NCI-H1694 treated with DMSO at 0.1 percent for 48 hours (cell line): ENCODE data around the gene B3GNT5.

ENCODE experiments used
- DNase-seq: peaks from one replicate; lab custom pipeline; 2025; lab: John Stamatoyannopoulos, UW

Gene B3GNT5

DNA sequence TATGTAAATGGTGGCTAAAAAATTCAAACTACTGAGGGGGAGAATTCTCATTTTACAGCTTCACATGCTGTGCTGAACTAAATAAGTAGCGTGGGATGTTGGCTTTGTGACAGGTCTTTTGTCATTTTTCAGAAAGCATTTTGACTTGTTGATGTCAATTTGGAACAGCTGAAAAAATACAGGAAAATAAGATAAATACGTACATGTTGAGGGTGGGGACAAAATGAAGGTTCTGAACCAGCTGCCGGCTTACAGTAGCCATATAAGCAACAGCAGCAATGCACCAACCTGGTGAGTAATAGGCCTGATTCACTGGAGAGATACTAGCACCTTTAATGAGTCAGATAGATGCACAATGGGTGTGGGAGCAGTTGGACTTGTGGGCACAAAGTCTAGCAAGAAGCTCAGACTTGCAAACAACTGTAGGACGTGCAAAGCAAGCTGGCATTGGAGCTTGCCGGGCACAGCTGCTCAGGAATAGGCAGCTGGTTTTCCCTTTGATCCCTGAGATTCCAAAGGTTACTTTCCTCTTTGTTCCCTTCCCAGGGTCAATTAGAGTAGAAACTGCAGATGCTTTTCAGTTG is 12.9 kb downstream of the B3GNT5 start:
- no peak for DNase-seq

DNA sequence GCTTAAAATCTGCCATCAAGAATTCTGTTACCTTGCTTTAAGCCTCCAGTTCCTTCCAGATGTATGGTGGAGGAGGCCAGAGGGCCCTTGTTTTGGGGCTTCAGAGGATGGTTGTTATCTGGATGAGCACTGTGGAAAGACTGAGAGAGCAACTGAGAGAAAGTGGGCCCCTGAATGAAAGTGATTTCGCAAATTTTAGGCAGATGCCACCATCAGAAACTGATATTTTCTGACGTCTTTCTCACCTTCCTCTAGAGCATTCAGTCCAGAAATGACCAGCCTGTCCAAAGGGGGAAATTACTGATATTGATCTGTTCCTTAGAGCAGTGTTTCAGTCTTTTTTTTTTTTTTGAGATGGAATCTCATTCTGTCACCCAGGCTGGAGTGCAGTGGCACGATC is 13.4 kb downstream of the B3GNT5 start:
- DNase-seq: no peak

DNA sequence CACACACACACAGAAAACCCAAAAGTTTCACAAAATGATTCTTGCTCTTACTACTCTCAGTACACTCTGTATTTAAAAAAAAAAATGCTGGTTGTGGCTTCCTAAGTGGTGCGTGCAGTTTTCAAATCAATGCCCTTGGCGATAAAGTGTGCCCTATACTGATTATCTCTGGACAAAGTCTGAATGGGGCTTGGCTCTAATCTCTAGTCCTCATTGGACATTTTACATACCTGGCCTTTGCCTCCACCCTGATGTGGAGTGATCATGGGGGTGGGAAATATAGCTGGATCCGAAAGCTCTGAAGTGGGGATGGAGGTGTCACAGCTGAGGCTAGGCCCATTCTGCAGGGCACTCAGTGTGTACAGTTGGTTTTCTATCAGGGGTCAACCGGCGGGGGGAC is 14.1 kb downstream of the B3GNT5 start:
- DNase-seq: no peak

DNA sequence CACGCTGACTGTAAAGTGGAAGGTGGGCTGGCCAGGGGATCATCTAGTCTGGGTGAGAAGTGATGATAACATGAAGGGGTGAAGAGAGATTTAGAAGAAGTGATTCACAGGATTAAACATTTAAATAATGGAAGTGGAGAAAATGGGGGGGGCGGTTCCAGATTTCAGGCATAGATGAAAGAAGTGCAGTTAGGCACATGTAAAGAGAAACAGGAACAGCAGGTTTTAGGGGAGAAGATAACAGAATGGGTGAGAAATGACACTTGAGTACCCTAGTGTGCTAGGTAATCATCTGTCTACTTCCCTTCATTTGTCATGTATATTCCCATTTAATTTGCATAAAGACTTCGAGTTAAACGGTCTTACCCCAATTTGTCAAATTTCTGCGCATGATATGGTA is 15.3 kb downstream of the B3GNT5 start:
- no peak for DNase-seq

GRCh38 chr3:183269345-183269744 is 16.3 kb downstream of the B3GNT5 start:
- DNase-seq: no peak

DNA sequence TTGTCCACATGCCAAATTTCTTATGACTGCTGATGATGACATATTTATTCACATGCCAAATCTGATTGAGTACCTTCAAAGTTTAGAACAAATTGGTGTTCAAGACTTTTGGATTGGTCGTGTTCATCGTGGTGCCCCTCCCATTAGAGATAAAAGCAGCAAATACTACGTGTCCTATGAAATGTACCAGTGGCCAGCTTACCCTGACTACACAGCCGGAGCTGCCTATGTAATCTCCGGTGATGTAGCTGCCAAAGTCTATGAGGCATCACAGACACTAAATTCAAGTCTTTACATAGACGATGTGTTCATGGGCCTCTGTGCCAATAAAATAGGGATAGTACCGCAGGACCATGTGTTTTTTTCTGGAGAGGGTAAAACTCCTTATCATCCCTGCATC is 17.3 kb downstream of the B3GNT5 start:
- DNase-seq: no peak

DNA sequence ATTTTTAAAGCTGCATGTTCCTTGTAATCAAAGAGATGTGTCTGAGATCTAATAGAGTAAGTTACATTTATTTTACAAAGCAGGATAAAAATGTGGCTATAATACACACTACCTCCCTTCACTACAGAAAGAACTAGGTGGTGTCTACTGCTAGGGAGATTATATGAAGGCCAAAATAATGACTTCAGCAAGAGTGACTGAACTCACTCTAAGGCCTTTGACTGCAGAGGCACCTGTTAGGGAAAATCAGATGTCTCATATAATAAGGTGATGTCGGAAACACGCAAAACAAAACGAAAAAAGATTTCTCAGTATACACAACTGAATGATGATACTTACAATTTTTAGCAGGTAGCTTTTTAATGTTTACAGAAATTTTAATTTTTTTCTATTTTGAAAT is 19.1 kb downstream of the B3GNT5 start:
- DNase-seq: no peak

DNA sequence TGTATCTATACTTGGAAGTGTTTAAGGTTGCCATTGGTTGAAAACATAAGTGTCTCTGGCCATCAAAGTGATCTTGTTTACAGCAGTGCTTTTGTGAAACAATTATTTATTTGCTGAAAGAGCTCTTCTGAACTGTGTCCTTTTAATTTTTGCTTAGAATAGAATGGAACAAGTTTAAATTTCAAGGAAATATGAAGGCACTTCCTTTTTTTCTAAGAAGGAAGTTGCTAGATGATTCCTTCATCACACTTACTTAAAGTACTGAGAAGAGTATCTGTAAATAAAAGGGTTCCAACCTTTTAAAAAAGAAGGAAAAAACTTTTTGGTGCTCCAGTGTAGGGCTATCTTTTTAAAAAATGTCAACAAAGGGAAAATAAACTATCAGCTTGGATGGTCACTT is 19.7 kb downstream of the B3GNT5 start:
- no peak for DNase-seq

GRCh38 chr3:183274609-183275008 is 21.6 kb downstream of the B3GNT5 start:
- DNase-seq: no peak

DNA sequence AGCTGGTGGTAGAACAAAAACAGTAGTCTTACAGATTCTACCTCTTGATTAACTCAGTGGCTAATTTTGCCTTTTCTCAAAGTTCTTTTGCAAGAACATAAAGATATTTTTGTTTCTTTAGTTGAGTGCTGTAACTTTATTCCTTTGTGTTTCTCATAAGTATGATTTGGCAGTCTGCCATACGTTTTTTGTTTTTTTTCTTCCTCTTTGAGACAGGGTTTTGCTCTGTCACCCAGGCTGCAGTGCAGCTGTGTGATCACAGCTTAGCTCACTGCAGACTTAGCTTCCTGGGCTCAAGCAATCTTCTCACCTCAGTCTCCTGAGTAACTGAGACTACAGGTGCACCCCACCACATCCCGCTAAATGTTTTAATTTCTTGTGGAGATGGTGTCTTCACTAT is 22.4 kb downstream of the B3GNT5 start:
- DNase-seq: no peak

DNA sequence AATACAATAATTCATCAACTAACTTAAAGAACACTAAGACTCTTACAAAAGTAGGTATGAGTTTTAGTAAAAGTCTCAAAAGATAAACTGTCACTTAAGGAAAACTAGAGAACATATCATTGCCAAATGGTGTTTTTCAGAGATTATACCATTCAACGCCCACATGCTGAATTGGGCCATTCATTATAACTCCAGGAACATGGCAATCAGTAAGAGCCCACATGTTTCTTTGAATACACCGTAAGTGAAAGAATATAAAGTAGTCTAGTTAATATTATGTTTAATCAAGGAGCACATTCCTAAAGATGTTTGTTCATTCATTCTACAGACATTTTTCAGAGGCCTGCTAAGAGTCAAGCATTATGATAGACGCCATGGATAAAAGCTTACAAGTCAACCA is 22.9 kb downstream of the B3GNT5 start:
- no peak for DNase-seq

- DNase-seq: no peak
Observed at GRCh38 chr3:183277260-183277659, 24.2 kb downstream of the B3GNT5 start.

DNA sequence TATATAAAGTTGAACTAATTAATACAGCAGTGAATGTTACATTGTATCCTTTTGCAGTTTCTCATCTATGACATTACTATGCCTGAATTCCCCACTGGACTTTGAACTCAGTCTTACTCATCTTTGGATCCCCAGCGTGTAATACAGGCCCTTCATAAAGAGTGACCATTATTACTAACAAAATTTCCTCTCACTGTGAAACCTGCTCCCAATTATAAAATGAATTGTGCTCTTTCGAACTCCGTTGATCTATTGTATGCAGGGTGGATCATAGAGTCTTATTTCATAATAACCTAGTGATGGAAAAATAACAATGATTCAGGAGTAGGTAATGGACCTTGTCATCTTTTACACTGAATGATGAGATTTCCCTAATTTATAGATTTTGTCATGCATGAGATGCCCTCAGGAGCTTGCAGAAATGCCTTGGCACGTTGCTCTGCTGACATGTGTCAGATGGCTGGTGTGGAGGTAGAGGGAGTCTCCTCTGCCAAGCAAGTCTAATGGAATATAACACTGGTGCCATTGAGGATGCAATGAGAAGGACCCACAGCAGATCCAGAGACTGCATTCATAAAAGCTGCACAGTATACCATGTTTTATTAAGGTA is 25.5 kb downstream of the B3GNT5 start:
- DNase-seq: peak; percentile 34

DNA sequence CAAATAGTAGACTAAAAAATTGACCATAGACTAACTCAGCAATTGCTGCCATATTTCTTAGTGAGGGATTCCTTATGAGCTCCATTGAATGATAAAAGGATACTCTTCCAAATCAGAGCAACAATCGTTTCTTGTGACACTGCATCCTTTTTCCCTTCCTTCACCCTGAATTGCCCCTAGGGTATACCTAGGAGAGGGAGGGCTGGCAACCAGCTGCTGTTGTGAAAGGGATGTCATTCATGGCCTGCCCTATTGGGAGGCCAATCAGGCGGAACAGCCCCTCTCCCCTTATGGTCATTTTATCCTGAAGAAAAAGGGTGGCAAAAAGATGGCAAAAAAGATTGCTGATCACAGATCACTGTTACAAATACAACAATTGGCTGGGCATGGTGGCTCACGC is 26.3 kb downstream of the B3GNT5 start:
- DNase-seq: no peak

- no peak for DNase-seq
Observed at GRCh38 chr3:183281126-183281797, 28.2 kb downstream of the B3GNT5 start.

- DNase-seq: no peak
Observed at GRCh38 chr3:183283886-183284285, 30.8 kb downstream of the B3GNT5 start.

DNA sequence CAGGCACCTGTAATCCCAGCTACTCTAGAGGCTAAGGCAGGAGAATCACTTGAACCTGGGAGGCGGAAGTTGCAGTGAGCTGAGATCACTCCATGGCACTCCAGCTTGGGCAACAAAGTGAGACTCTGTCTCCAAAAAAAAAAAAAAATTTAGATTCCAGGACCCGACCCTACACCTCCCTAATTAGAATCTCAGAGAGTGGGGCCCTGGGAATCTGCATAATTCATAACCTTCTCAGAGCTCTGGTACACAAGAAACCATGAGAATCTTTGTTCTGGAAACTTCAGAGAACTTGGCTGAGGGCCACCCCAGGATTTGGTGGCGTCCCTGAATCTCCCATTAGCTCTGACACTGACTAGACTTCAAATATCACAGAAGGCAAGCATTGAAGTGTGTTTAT is 31.5 kb downstream of the B3GNT5 start:
- DNase-seq: no peak

DNA sequence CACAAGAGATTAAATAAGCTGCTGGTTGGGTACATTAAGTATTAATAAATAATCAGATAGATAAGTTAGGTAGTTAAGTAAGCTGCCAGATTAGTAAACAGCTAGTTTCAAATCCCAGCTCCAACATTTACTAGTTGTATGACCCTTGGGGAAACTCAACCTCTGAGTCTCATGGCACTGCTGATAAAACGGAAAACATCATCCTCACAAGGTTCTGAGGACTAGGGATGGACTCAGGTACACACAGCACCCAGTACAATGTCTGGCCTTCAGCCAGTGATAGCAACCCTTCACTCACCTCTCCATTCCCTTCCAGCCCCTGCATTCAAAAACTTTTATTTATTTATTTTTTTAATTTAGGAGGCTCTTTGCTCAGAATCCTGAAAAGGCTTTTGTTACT is 32.3 kb downstream of the B3GNT5 start:
- no peak for DNase-seq

DNA sequence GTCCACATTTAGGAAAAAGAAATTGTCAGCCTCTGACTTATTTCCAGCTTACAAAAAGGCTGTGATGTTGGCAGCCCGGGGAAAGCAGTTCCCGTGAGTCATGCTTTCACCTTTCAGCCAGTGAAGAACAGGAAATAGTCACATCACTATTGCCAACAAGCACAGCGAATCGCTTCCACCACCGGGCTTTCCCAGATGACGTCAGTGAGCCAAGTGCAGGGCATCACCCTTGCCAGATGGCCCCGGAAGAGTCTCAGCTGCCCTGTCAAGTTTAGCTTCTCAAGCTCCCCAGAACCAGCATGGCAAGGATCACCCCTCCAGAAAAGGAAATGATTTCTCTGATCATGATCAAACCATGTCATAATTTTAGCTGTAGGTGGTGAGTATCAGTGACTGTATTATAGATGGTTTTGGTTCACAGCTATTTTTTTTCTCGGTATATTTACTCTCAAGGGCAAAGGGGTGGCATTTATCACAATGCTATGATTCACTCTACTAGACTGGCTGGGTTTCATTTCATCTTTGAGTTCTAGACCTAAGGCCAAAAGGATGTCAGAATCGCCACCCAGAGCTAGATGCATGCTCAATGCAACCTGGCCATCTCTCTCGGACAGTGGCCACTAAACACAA is 32.9 kb downstream of the B3GNT5 start:
- peak; percentile 64 for DNase-seq

- no peak for DNase-seq
Observed at GRCh38 chr3:183287301-183287971, 34.4 kb downstream of the B3GNT5 start.

GRCh38 chr3:183288117-183288516 is 35.1 kb downstream of the B3GNT5 start:
- no peak for DNase-seq

DNA sequence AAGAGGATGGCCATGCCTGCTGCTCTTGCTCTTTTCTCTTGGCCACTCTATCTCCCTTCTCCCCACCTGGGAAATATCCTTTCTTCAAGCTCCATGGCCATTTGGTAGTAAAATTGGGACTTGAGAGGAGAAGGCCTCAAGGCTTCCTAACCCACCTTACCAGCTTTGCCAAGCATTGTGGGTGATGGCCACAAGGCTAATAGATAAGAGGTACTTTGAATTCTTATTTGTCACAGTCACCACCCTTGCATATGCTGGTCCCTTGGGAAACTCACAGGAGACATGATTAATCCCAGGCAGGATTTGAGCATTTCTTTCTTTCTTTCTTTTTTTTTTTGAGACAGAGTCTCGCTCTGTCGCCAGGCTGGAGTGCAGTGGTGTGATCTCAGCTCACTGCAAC is 37.2 kb downstream of the B3GNT5 start:
- DNase-seq: no peak
